MCF 10A (cell line): ENCODE data around the gene TPBGL. TPM values are rescaled to one million over a fixed set of nuclear protein-coding genes. Genes with fewer than 3 reads are reported as not detected.

Experiments used
- BruUV-seq: library from RNA; stranded (reverse); fragments of 400-500 nt; replicated peaks from 2 replicates; lab custom pipeline; 2021; lab: Mats Ljungman, UMichigan
- CTCF ChIA-PET: fragments of 300-600 bp; sonication (Branson Sonifier 250); formaldehyde crosslinking; extraction: SDS; loops from one replicate; lab custom pipeline; 2021; ENCODE audit warnings: antibody characterized with exemption, inconsistent platforms; lab: Yijun Ruan, JAX
- POLR2A ChIA-PET: fragments of 300-600, 350-650 bp; sonication (Branson Sonifier 250); formaldehyde crosslinking; extraction: SDS; loops from one replicate; lab custom pipeline; 2020; ENCODE audit warnings: antibody characterized with exemption, inconsistent platforms; lab: Yijun Ruan, JAX
- DNase-seq: peaks from one replicate; pipeline ENCODE4 v3.0.0-alpha.2; 2018; ENCODE audit not compliant: unreplicated experiment
- H3K27ac Mint-ChIP-seq: one replicate; pipeline ENCODE4 v1.8.0; 2022; ENCODE audit warnings: mild to moderate bottlenecking, low read depth, mixed read lengths; ENCODE audit not compliant: unreplicated experiment
- H3K27me3 Mint-ChIP-seq: one replicate; pipeline ENCODE4 v1.8.0; 2022; ENCODE audit warnings: mixed read lengths; ENCODE audit not compliant: insufficient read depth, unreplicated experiment
- H3K36me3 Mint-ChIP-seq: one replicate; pipeline ENCODE4 v1.8.0; 2022; ENCODE audit warnings: mild to moderate bottlenecking, moderate library complexity, mixed read lengths; ENCODE audit not compliant: insufficient read depth, unreplicated experiment
- H3K4me1 Mint-ChIP-seq: one replicate; pipeline ENCODE4 v1.8.0; 2022; ENCODE audit warnings: mixed read lengths; ENCODE audit not compliant: insufficient read depth, unreplicated experiment
- H3K4me3 Mint-ChIP-seq: one replicate; pipeline ENCODE4 v1.8.0; 2022; ENCODE audit warnings: mild to moderate bottlenecking, moderate library complexity, mixed read lengths; ENCODE audit not compliant: unreplicated experiment
- H3K9me3 Mint-ChIP-seq: one replicate; pipeline ENCODE4 v1.8.0; 2022; ENCODE audit warnings: mixed read lengths; ENCODE audit not compliant: unreplicated experiment
- intact Hi-C: fragments of 100-400 bp; cut with micrococcal nuclease; formaldehyde crosslinking; loops from 2 replicates; pipeline ENCODE4 v1.14.1; 2022
- total RNA-seq: library from RNA; stranded (reverse); gene quantifications from 2 replicates; pipeline ENCODE4 v1.2.3, GENCODE V29; 2022
- TF ChIP-seq, protein P1 (sequence below): fragments of 200-600 bp; IDR thresholded peaks from one replicate; pipeline ENCODE4 v1.8.0; 2022; ENCODE audit warnings: antibody characterized with exemption, mild to moderate bottlenecking; ENCODE audit not compliant: unreplicated experiment

TPBGL gene
- total RNA-seq, 1 experiment from 2014 or later: not detected

DNA sequence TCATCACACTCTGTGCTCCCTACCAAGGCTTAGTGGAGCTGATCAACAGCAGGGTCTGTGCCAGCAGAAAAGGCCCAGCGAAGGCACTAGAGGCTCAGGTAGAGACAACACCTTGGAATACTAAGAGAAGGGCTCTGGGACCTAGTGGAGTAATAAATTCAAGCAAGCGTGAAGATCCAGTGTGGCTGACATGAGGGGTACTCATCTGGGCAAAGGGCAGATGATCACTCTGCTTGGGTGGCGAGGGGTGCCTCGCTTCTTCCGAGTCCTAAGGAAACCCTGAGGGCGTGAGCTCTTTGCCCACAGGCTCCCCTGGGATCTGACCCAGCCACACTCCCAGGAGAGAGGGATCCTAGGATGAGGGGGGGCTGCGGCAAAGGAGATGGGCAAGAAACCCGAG lies 3.5 kb upstream of the TPBGL start:
- intact Hi-C loops: no loop called here
- ChIA-PET CTCF (interaction anchor here (0.9 to 1.8 kb wide), 6 partner anchors 10 to 33 kb away, joined by 3 to 9 read pairs (median 4); no protein-coding TSS in a partner anchor), POLR2A (no interaction called here)
- Mint-ChIP-seq H3K27ac (no peak overlapping the region), H3K9me3 (no peaks in the 10 kb centered on the region), H3K27me3 (peaks cover 15% of the 10 kb centered on the region), H3K36me3 (no peaks in the 10 kb centered on the region), H3K4me3 (no peak overlapping the region), H3K4me1 (no peaks in the 10 kb centered on the region)
- BruUV-seq: no TSS peak
- DNase-seq: no peak
- TF ChIP-seq, protein P1, sequence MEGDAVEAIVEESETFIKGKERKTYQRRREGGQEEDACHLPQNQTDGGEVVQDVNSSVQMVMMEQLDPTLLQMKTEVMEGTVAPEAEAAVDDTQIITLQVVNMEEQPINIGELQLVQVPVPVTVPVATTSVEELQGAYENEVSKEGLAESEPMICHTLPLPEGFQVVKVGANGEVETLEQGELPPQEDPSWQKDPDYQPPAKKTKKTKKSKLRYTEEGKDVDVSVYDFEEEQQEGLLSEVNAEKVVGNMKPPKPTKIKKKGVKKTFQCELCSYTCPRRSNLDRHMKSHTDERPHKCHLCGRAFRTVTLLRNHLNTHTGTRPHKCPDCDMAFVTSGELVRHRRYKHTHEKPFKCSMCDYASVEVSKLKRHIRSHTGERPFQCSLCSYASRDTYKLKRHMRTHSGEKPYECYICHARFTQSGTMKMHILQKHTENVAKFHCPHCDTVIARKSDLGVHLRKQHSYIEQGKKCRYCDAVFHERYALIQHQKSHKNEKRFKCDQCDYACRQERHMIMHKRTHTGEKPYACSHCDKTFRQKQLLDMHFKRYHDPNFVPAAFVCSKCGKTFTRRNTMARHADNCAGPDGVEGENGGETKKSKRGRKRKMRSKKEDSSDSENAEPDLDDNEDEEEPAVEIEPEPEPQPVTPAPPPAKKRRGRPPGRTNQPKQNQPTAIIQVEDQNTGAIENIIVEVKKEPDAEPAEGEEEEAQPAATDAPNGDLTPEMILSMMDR: no peak

DNA sequence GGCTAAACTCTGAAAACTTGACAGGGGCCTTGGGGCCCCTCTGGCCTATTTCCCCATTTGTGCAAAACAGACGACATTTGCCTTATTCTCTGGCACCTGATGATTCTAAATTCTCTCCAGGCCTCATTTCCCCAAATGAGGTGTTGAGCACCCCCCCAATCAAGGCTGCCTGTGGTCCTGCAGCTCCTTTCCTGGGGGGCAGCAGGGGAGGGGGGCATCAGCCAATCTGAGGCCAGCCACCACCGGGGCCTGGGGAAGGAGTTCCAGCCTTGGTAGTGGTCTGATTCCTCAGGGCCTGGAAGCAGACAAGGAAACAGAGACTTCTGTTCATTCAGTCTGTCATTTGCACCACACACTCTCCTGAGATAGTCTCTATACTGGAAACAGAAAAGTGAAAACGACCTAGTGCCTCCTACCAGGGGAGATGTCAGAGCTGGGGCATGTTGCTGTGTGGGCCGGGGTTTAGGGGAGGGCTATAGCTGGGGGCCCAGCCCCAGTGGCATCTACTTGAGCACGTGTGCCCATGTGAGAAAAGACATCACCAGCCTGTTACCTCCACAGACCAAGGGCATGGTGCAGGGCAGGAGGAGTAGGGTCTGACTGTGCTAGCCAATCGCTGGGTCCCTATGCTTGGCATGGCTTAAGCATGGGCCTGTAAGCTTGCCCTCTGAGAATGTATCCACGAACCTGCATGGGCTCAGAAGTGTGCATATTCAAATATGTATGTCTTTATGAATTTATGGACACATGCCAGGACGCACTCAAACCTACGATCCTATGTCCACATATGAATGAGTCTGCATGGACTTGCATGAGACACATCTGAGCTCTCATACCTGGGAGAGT lies 1.8 kb upstream of the TPBGL start:
- POLR2A ChIA-PET: interaction anchor here (0.7 kb wide), 1 partner anchor 314 kb away, joined by 3 read pairs; no protein-coding TSS in a partner anchor
- intact Hi-C loops: no loop called here
- no TSS peak for BruUV-seq
- no peak for DNase-seq
- Mint-ChIP-seq H3K27ac (no peak overlapping the region), H3K9me3 (no peaks in the 10 kb centered on the region), H3K27me3 (peaks cover 24% of the 10 kb centered on the region), H3K4me1 (no peaks in the 10 kb centered on the region), H3K4me3 (no peak overlapping the region), H3K36me3 (no peaks in the 10 kb centered on the region)
- TF ChIP-seq, protein P1: no peak
- CTCF ChIA-PET: interaction anchor here (0.6 to 1.8 kb wide), 11 partner anchors 9 to 1612 kb away, joined by 3 to 9 read pairs (median 5); no protein-coding TSS in a partner anchor

DNA sequence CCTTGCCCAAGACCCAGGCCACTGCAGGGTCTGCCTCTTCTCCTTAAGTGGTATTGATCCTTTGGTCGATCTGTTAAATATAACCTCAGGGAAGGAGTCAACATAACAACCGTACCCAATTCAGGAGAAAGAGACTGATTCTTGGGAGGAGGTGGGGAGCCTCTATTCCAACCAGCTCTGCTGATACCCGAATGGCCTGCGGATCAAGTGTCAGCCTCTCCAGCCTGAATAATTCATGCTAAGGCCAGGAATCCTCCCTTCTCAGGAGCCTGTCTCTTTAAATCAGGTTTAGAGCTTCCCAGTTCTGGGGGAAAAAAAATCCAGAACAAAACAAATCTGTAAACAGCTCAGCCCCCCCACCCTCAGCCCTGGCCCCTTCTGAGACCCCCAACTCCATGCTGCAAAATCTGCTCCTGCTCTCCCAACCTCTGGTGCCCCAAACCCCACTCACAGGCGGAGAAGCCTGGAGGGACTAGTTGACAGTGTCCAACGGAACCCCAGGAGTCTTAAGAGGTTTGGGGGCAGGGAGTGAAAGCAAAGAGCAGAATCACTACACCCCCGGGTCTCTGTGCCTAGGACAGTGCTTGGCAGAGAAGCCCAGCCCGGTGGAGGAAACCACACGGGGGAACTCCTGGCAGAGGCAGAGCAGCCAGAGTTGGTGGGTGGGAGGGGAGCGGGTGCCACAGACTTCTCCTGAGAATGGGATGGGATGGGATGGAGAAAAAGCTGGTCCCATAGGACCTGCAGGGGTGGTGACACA lies 863 bp upstream of the TPBGL start:
- no peaks in the 10 kb centered on the region for H3K36me3 Mint-ChIP-seq
- POLR2A ChIA-PET: interaction anchor here (0.7 kb wide), 1 partner anchor 315 kb away, joined by 3 read pairs; no protein-coding TSS in a partner anchor
- no peak overlapping the region for H3K27ac Mint-ChIP-seq
- CTCF ChIA-PET: interaction anchor here (0.6 to 1.8 kb wide), 8 partner anchors 8 to 311 kb away, joined by 3 to 7 read pairs (median 4); no protein-coding TSS in a partner anchor
- H3K4me1 Mint-ChIP-seq: no peaks in the 10 kb centered on the region
- no peaks in the 10 kb centered on the region for H3K9me3 Mint-ChIP-seq
- TF ChIP-seq, protein P1: no peak
- intact Hi-C loops: no loop called here
- H3K27me3 Mint-ChIP-seq: peaks cover 28% of the 10 kb centered on the region
- DNase-seq: no peak
- no peak overlapping the region for H3K4me3 Mint-ChIP-seq
- no TSS peak for BruUV-seq
